Neural progenitor cell (in vitro differentiated cells): ENCODE measurements around the gene PLEKHF1.

Experiments used
- EZH2 ChIP-seq: fragments of 200-600 bp; sonication (generic); IDR thresholded peaks from 2 replicates; pipeline ENCODE4 v1.6.1; 2017; ENCODE audit warnings: antibody characterized with exemption, mild to moderate bottlenecking, moderate library complexity
- EZH2phosphoT487 ChIP-seq: fragments of 200-600 bp; sonication (generic); IDR thresholded peaks from 2 replicates; pipeline ENCODE4 v1.6.1; 2017; ENCODE audit warnings: antibody characterized with exemption
- TF ChIP-seq, protein P1 (sequence below): fragments of 200-600 bp; sonication (generic); IDR thresholded peaks from 2 replicates; pipeline ENCODE4 v1.5.1; 2017; ENCODE audit warnings: antibody characterized with exemption, mild to moderate bottlenecking

DNA sequence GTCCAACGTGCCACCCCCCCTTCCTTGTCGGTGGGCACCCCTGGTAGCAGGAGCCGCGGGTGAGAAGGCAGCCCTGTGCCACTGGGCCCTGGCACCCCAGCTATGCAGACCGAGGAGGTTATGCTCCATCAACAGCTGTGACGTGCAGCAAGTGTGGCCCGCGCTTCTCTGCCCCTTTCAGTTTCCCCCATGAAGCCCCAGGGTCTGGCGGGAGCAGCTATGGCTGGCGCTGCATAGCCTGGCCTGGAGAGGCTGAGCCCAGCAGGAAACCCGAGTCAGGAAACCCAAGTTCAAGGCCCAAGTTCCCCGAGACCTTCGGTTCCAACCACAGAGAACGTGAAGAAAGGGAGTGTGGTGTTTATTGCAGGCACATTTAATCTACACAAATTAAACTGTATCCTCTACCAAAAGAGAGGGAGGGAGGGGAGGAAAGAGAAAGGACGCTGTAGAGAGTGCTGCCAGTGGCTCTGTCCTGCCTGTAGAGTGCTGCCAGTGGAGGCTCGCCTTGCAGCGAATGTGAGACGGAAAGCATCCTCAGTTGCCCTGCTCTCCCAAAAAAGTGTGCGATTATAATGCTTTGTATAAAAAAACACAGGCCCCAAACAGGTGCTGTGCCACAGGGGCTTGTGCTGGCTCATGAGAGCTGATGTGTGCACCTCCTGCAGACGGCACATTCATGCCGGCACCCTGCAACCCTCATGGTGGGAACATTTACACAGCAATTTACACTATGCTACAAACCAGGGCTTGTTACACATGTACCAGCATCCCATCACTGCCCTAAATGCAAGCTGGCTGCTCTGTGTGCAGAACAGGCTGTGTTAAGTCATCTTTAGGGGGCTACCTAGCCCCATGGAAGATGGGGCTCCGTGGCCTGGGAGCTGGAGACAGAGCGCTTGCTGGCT, 42.8 kb upstream of the PLEKHF1 start:
- TF ChIP-seq, protein P1, sequence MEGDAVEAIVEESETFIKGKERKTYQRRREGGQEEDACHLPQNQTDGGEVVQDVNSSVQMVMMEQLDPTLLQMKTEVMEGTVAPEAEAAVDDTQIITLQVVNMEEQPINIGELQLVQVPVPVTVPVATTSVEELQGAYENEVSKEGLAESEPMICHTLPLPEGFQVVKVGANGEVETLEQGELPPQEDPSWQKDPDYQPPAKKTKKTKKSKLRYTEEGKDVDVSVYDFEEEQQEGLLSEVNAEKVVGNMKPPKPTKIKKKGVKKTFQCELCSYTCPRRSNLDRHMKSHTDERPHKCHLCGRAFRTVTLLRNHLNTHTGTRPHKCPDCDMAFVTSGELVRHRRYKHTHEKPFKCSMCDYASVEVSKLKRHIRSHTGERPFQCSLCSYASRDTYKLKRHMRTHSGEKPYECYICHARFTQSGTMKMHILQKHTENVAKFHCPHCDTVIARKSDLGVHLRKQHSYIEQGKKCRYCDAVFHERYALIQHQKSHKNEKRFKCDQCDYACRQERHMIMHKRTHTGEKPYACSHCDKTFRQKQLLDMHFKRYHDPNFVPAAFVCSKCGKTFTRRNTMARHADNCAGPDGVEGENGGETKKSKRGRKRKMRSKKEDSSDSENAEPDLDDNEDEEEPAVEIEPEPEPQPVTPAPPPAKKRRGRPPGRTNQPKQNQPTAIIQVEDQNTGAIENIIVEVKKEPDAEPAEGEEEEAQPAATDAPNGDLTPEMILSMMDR, result no peak
- no peak for TF ChIP-seq EZH2
- TF ChIP-seq EZH2phosphoT487, result no peak
